ENCODE results near the gene ACAP1. TPM values are rescaled to one million over a fixed set of nuclear protein-coding genes. Genes with fewer than 3 reads are reported as not detected.

The ACAP1 gene, protein sequence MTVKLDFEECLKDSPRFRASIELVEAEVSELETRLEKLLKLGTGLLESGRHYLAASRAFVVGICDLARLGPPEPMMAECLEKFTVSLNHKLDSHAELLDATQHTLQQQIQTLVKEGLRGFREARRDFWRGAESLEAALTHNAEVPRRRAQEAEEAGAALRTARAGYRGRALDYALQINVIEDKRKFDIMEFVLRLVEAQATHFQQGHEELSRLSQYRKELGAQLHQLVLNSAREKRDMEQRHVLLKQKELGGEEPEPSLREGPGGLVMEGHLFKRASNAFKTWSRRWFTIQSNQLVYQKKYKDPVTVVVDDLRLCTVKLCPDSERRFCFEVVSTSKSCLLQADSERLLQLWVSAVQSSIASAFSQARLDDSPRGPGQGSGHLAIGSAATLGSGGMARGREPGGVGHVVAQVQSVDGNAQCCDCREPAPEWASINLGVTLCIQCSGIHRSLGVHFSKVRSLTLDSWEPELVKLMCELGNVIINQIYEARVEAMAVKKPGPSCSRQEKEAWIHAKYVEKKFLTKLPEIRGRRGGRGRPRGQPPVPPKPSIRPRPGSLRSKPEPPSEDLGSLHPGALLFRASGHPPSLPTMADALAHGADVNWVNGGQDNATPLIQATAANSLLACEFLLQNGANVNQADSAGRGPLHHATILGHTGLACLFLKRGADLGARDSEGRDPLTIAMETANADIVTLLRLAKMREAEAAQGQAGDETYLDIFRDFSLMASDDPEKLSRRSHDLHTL
- total RNA-seq, result 0.40 and 0.44 TPM in 2 replicates

DNA sequence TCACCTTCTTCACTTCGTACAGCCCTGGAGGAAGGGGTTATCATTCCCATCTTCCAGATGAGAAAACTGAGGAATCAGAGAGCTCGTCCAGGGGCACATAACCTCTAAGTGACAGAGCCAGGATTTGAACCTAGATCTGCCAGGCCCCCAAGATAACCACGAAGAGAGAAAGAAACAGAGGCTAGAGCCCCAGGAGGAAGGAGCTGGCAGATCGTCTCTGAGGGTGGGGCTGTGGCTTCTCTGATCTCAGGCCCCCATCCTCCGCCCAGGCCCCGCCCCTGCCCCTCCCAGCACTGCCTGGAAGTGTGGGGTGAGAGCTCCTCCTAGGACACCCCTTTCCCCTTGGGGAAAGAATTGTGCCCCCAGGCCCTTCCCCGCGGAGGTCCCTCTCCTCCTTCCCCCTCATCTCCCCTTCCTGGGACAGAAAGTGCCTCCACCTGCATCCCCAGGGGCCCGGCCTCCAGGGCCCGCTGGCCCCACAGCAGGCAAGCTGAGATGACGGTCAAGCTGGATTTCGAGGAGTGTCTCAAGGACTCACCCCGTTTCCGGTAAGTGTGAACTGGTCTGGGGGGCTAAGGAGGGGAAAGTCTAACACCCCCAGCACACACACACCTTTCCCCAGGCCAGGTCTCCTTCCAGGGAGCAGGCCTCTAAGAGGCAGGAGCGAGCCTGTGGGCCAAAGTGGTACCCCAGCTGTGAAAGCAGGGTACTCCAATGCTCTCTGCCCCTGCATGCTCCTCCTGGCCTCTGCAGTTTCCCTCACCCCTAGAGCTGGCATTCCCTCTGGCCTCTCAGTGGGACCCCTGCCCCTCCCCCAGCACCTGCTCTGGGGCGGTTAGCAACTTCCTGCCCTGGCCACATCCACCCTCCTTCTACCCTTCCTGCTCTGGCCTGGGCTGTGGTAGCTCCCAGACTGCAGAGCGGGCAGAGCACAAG lies at the start of gene ACAP1:
Gene ACAP1, plus strand, starts transcription at position 290 of the 936 bp plus-strand sequence. Its CDS starts 206 bp downstream, at position 496.
- DNase-seq (ENCODE audit: low read depth in 2 of 2), result no peak

DNA sequence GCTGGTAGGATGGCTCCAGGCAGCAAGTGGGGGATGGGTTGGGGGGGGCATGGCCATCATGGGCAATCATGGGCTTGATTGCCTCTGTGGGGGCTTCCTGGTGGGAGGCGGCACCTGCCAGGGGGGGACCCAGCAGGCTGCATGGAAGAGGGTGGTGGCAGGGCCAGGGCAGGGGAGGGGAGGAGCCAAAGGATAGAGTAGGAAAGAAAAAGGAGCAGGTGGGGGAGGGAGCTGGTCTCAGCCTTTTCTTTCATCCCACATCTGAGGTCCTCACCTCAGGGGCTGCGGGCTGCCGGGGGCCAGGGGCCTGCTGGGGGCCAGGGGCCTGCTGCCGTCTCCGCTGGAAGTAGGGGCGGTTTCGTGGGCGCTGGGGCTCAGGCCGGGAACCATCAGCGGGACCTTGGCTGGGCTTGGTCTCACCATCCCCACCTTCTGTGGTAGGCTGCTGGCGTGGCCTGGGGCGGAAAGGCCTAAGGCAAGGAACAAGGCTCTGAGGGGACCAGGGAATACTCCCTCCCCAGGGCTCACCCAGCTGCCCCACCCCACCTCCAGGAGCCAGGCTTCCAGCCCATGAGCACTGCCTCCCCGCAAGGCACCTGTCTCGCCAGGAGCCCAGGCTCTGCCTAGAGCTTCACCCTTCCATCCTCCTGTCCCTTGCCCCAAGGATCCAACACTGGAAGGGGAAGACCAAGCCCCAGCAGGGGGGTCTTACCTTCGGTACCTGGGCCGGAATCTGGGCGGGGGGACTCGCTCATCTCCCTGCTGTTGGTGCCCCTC lies 46.9 kb upstream of the ACAP1 start:
- no peak for DNase-seq (ENCODE audit: low read depth in 2 of 2)

DNA sequence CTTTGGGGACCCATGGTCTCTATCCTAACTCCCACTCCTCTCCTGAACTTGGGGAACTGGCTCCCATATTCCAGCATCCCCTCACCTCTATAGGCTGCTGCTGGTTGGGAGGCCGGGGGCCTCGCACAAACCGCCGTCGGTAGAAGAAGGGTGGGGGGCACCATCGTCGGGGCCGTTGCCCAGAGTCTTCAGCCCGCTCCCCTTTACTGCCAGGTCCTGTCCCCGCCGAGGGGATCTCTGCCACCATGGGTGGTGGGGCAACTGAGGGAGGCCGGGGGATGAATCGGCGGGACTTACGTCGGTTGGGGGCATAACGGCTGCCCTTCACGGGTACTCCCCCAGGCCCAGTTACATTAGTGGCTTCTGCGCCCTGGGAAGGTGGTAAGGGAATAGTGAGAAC lies 46.2 kb upstream of the ACAP1 start:
- no peak for DNase-seq (ENCODE audit: low read depth in 2 of 2)

DNA sequence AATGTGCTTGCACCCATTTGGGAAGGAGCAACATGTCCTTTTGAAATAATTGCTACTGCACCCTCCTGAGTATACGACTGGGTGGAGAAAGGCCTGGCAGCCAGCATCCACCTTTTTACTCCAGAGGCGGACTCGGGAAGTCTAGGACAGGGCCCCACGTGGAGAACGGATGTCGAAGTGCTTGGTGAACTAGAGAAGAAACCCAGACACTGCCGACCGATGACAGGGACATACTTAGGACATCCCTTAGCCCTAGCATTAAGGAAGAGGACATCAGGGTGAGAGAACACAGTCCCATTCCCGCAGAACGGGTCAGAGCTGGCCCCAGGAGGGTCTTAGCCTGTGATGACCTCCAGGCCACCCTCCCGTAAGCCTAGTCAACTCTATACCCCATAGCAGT lies 45.6 kb upstream of the ACAP1 start:
- DNase-seq (ENCODE audit: low read depth in 2 of 2), result no peak

DNA sequence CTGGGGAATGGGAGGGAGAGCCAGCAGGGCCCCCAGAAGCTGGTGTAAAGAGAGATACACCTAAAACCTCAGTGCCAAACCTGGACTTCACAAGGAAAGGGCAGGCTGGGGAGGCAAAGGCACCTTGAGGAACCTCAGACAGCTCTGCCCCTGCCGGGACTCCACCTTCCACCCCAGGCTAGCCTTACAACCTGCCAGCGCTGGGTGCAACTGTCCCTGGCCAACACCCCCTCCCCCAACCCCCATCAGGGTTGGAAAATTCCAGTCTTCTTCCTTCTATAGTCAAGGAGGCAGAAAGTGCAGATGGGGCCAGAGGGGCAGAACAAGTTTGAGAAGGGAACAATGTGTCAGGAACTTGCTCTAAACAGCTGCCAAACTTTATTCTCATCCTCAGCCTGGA lies 44.1 kb upstream of the ACAP1 start:
- no peak for DNase-seq (ENCODE audit: low read depth in 2 of 2)

DNA sequence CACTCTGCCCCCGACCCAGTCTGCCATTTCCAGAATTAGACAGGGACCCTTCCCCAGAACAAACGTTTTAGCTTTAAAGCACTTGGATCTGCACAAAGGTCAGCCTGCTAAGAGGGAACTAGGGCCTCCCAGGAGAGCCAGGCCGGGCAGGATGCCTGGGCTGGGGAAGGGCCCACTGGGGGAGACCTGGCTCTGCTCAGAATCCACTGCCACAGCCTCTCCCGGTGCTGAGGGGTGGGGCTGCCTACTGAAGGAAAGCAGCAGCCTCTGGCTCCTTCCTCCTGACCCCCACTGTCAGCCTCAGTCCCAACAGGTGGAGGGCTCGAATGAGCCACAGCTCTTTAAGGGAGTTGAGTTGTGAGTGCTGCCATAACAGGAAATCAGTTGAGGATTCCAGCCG lies 43.6 kb upstream of the ACAP1 start:
- no peak for DNase-seq (ENCODE audit: low read depth in 2 of 2)

DNA sequence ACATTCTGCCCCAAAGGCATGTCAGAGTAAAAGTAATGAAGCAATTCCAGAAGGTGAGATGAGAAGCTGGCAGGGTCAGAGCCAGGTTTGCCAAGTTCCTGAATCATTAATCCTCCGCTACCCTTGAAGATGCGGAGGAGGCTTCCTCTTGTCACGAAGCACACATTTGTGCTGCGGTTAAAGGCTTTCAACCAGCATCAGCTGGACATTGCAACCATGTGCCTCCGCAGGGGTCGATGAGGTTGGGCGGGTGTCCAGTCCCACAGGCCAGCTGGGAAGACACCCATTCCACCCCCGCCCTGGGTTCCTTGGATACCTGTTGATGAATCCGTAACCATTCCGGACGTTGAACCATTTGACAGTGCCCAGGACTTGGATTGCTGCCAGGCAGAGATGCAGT lies 43.2 kb upstream of the ACAP1 start:
- DNase-seq (ENCODE audit: low read depth in 2 of 2), result no peak

DNA sequence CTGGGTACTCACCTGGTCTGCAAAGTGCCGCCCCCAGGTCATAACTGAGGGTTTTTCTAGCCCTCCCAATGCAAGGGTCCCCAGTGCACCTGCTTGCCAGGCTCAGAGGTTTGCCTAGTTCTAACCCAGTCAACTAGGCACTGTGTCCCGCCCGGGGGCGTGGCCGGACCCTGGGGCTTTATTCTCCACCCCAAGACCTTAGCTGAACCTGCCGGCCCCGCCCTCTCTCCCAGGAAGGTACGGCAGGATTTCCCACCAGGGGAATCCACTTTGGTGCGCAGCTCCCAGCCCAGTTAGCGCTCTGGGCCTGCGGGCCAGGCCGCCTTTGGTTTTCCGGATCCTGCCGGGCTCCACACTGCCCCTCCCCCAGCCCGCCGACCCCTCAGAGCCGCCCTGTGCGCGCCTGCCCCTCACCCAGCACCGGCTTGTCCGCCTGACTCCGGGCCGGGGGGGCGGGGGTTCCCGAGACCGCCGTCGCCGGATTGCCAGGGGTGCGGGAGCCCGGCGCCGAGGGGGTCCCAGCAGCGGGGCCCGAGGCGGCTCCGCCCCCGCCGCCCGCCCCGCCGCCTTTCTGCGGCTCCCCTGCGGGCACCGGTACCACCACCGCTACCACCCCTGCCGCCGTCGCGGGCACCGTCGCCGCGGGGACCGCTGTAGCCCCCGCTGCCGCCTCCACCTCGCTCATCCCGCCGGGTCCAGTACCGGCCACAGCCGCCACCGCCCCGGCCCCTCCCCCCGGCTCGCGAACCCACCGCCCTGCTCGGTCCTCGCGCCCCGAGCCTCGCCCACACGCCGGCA lies 42.3 kb upstream of the ACAP1 start:
- DNase-seq (ENCODE audit: low read depth in 2 of 2), result no peak

DNA sequence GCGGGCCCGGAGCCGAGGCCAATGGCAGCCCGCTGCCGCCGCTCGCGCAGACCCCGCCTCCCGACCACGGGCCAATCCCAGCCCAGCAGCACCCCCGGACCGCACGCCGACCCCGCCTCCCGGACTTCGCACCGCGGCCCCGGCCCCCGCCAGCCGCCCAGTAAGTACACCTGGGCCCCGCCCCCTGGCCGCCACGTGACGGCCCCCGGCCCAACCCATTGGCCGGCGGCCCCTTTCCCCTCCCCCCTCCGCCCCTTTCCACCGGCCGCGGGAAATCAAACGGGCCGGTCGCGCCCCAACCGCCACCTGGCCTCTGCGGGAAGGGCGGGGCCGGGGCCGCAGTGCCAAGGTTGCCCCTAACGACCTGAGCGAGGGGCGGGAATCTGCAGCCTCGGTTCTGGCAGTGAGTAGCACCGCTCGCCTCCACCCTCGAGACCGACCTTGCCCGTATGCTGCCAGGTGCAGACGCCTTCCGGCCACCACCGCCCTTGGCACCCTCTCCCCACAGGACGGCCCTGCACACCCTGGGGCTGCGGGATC lies 41.6 kb upstream of the ACAP1 start, which contains the start of gene YBX2:
Gene YBX2, minus strand, starts transcription at position 26 of the 540 bp plus-strand sequence. CDS start 139 bp downstream, outside the sequence.
- peak in 1 of 2 donors; percentile 56 for DNase-seq (ENCODE audit: low read depth in 2 of 2)

DNA sequence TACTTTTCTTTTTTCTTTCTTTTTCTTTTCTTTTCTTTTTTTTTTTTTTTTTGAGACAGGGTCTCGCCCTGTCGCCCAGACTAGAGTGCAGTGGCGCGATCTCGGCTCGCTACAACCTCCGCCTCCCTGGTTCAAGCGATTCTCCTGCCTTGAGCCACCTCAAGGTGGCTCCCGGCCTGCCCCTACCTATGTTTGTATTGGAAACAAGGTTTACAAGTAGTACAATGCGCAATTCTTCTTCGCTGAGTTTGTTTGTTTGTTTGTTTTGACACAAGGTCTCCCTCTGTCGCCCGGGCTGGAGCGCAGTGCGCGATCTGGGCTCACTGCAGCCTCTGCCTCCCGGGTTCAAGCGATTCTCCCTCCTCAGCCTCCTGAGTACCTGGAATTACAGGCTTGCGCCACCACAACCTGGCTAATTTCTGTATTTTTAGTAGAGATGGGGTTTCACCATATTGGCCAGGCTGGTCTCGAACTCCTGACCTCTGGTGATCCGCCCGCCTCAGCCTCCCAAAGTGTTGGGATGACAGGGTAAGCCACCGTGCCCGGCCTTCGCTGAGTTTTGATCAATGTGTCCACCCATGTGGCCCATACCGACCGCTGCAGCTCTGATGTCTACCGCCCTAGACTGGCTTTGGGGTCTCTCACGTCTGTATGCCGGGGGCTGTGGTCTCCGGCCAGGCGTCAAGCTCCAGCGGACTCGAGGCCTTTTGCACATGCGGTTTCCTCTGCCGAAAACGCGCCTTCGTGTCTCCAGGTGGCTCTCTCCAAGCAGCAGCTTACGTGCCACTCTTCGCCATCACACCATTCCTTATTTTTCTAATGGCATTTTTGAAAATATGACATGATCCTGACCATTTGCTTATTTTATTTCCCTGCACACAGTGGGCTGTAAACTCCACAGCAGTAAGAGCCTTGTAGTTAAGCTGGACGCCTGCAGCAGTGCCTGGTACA lies 40.8 kb upstream of the ACAP1 start:
- DNase-seq (ENCODE audit: low read depth in 2 of 2), result no peak

DNA sequence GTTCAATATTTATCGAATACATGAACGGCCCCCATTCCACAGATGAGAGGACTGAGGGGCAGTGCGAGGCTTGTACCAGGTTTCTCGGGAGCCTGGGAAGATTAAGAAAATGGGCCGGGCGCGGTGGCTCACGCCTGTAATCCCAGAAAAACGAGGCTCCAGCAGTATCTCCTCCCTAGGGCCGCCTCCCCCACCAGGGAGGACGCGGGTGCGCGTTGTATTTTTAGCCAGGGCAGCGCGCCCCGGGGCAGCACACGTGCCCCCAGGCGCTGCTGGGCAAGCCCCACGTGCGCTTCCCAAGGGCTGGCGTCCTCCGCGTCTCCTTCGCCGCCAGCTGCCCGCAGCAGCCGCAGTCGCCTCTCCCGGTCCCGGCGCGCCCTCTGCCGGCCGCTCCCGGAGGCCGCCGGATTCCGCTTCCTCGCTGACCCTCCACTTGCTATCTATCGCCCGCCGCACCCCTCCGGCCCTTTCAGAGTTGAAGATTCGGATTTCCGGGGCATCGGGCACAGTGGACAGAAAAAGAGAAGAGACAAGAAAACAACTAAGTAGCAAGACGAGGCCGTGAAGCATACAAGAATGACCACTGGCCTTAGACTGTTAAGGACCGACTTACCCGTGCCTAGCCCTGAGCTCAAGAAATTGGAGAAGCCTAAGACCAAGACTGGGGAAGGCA lies 40.0 kb upstream of the ACAP1 start:
- peak; percentile 81 to 83 for DNase-seq (ENCODE audit: low read depth in 2 of 2)

DNA sequence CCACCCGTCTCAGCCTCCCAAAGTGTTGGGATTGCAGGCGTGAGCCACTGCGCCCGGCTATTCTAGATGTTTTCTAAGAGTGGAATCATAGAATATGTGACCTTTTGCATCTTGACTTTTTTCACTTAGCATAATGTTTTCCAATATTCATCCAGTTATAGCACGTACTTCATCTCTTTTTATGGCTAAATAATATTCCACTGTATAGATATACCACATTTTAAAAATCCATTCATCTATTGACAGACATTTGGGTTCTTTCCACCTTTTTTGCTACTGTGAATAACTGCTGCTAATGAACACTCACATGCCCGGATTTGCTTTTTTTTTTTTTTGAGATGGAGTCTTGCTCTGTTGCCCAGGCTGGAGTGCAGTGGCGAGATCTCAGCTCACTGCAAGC lies 32.1 kb upstream of the ACAP1 start:
- no peak for DNase-seq (ENCODE audit: low read depth in 2 of 2)

DNA sequence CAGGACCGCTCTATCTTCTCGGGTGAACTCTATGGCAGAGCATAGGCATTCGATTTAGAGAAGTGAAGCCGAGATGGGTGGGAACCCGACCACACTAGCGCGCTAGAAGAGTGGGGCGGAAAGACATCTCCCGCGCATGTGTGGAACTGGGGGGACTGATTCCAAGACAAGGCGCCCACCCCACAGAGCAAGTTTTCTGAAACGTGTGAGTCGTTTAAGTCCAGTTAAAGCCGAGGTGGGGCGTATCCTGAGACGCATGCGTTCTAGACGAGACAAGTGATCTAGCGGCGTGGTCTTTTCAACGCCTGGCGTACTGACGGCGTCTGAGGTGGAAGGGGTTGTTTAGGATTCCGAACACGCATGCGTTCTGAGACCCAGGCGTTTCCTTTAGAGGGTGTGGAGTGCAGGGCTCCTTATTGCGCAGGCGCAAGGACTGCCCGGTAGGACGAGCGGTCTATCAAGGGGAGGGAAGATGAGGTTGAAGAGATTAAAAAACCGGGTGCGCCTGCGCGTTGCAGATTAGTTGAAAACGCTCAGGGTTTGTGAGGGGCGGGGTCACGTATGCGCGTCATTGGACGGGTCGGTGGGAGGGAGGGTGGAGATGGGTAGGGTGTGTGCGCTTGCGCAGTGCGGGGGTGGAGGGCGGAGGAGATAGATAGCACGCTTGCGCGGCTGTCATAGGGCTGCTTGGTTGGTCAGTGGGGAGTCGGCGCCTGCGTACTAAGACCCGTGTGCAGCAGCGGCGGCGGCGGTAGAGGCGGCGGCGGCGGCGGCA lies 29.2 kb upstream of the ACAP1 start, which contains the start of gene EIF5A:
Gene EIF5A, plus strand, starts transcription at position 718 of the 775 bp plus-strand sequence. CDS start 2,008 bp downstream, outside the sequence.
- peak; percentile 100 for DNase-seq (ENCODE audit: low read depth in 2 of 2)

DNA sequence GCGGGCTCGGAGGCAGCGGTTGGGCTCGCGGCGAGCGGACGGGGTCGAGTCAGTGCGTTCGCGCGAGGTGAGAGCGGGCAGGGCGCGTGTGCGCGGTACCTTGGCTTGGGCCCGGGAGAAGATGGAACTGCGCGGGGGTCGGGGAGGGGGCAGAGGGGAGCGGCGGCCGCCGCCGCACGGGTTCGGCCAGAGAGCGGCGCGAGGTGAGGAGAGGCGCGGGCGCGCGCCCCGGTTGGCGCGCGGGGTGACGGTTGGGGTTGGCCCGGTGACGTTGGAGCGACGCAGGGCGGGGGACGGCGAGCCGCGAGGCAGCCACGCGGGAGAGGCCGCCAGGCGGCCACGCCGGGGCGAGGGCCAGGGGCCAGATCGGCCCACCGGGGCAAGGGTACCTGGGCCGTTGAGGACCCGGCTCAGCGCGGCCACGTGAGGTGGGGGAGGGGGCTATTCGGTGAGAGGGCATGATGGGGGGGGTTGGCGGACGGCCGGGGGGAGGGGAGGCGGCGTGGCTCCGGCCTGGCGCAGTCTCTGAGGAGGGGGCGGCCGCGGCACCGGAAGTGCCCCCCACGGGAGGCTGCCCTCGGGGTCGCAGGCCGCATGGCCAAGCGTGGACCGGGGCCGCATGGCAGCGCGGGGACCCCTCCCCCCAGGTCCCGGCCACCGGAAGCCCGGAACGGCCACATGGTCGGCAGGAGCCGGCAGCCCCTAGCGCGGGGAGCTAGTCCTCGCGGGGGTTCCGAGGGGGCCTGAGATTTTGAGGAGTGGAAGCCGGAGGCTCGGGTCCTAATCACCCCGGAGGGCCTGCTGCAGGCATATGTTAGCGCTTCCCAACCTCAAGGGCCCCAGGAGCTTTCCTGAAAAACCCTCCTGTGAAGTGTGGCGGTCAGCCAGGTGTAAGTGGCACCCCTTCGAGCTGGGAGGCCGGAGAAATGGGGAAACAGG lies 28.4 kb upstream of the ACAP1 start:
- peak; percentile 48 to 55 for DNase-seq (ENCODE audit: low read depth in 2 of 2)

DNA sequence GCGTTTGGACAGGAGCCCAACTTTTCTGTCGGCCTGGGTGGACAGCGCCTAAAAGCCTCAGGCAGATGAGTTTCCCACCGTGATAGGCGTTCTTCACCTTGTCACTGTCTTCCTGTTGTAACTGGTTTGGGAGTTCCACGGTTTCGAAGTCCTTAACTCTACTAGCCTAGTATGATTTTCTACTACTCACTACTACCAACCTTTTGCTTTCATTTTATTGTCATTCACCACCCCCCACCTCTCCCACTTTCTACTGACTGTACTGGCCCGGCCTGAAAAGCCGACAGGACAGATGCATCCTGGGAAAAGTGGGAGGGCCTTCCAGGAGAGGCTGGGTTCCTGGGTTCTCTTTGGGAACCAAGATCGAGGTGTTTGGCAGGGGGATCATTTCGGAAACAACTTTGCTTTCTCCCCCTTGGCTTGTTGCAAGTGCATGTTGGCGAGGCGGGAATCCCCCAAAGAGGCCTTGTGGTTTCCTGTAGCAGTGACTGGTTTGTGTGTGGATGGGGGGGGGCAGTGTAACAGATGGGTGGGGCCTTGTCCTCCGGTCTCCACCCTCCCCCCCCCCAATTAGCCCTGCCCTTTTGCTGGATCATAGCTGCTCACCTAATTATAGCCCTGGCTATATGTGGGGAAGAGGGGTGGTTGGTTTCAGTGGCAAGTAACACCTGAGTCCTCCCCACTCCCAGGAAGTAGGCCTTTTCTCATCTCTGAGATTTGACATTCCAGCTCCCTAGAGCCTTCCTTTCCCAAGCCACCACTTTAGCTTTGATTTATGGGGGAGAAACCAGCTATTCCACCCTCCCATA lies 27.5 kb upstream of the ACAP1 start:
- DNase-seq (ENCODE audit: low read depth in 2 of 2), result peak; percentile 83 to 86

All from lung microvascular endothelial cell (primary cell).